ENCODE measurements around the gene WDR90. TPM values are rescaled to one million over a fixed set of nuclear protein-coding genes. Genes with fewer than 3 reads are reported as not detected.
A peak's percentile ranks its signal among the peaks of the same experiment; 100 is the strongest.

Gene WDR90
- total RNA-seq, 2 experiments from 2014 or later: 65.9 to 66.9 TPM

- H3K4me1 Mint-ChIP-seq (ENCODE audit: low read depth): peaks cover 22% of the 10 kb centered on the region
- no peaks in the 10 kb centered on the region for H3K27me3 Mint-ChIP-seq (ENCODE audit: low read depth)
- peak overlapping the region; percentile 30 for H3K27ac Mint-ChIP-seq
- intact Hi-C loops (cut with micrococcal nuclease): no loop called here
- H3K36me3 Mint-ChIP-seq (ENCODE audit: low read depth): no peaks in the 10 kb centered on the region
- H3K4me3 Mint-ChIP-seq: peak overlapping the region; percentile 71
- CTCF ChIA-PET: interaction anchor here (0.6 to 1.6 kb wide), 5 partner anchors 12 to 1968 kb away, joined by 3 to 4 read pairs (median 3); no protein-coding TSS in a partner anchor
- peak; percentile 69 for DNase-seq
- no peaks in the 10 kb centered on the region for H3K9me3 Mint-ChIP-seq
Measured at GRCh38 chr16:695355-696089, 46.4 kb downstream of the WDR90 start.

- Mint-ChIP-seq H3K4me3 (no peak overlapping the region), H3K9me3 (no peaks in the 10 kb centered on the region), H3K36me3 (ENCODE audit: low read depth) (no peaks in the 10 kb centered on the region), H3K27me3 (ENCODE audit: low read depth) (peaks cover 23% of the 10 kb centered on the region), H3K27ac (no peak overlapping the region), H3K4me1 (ENCODE audit: low read depth) (peaks cover 18% of the 10 kb centered on the region)
- CTCF ChIA-PET: no interaction called here
- no peak for DNase-seq
- intact Hi-C loops (cut with micrococcal nuclease): no loop called here
Measured at GRCh38 chr16:698911-699671, 49.9 kb downstream of the WDR90 start.

GRCh38 chr16:700684-701584 is 51.8 kb downstream of the WDR90 start:
- Mint-ChIP-seq H3K4me1 (ENCODE audit: low read depth) (peaks cover 10% of the 10 kb centered on the region), H3K27ac (no peak overlapping the region), H3K27me3 (ENCODE audit: low read depth) (peaks cover 26% of the 10 kb centered on the region), H3K4me3 (no peak overlapping the region), H3K36me3 (ENCODE audit: low read depth) (no peaks in the 10 kb centered on the region), H3K9me3 (no peaks in the 10 kb centered on the region)
- intact Hi-C loops (cut with micrococcal nuclease): no loop called here
- no peak for DNase-seq
- CTCF ChIA-PET: interaction anchor here (1.0 kb wide), 1 partner anchor 11 kb away, joined by 5 read pairs; no protein-coding TSS in a partner anchor

GRCh38 chr16:702341-702740 is 53.2 kb downstream of the WDR90 start:
- Mint-ChIP-seq H3K27ac (no peak overlapping the region), H3K36me3 (ENCODE audit: low read depth) (no peaks in the 10 kb centered on the region), H3K9me3 (no peaks in the 10 kb centered on the region), H3K27me3 (ENCODE audit: low read depth) (peaks cover 38% of the 10 kb centered on the region), H3K4me3 (no peak overlapping the region), H3K4me1 (ENCODE audit: low read depth) (peaks cover 6% of the 10 kb centered on the region)
- DNase-seq: no peak
- intact Hi-C loops (cut with micrococcal nuclease): no loop called here
- CTCF ChIA-PET: no interaction called here

GRCh38 chr16:703406-703805 is 54.2 kb downstream of the WDR90 start:
- H3K9me3 Mint-ChIP-seq: no peaks in the 10 kb centered on the region
- CTCF ChIA-PET: interaction anchor here (0.6 to 1.1 kb wide), 2 partner anchors 9 to 28 kb away, joined by 3 to 4 read pairs; no protein-coding TSS in a partner anchor

GRCh38 chr16:704047-704446 is 54.9 kb downstream of the WDR90 start:
- Mint-ChIP-seq H3K36me3 (ENCODE audit: low read depth) (no peaks in the 10 kb centered on the region), H3K4me3 (no peak overlapping the region), H3K27me3 (ENCODE audit: low read depth) (peaks cover 51% of the 10 kb centered on the region), H3K27ac (no peak overlapping the region), H3K4me1 (ENCODE audit: low read depth) (peaks cover 6% of the 10 kb centered on the region), H3K9me3 (no peaks in the 10 kb centered on the region)
- CTCF ChIA-PET: interaction anchor here (1.1 kb wide), 1 partner anchor 8 kb away, joined by 4 read pairs; no protein-coding TSS in a partner anchor
- intact Hi-C loops (cut with micrococcal nuclease): no loop called here
- no peak for DNase-seq

More at GRCh38 chr16:703406-703805, 54.2 kb downstream of the WDR90 start:
- Mint-ChIP-seq H3K27me3 (ENCODE audit: low read depth) (peaks cover 45% of the 10 kb centered on the region), H3K4me3 (no peak overlapping the region), H3K4me1 (ENCODE audit: low read depth) (peaks cover 6% of the 10 kb centered on the region), H3K27ac (no peak overlapping the region), H3K36me3 (ENCODE audit: low read depth) (no peaks in the 10 kb centered on the region)
- intact Hi-C loops (cut with micrococcal nuclease): no loop called here
- DNase-seq: no peak

GRCh38 chr16:704552-705380 is 55.6 kb downstream of the WDR90 start:
- Mint-ChIP-seq H3K27ac (no peak overlapping the region), H3K27me3 (ENCODE audit: low read depth) (peaks cover 56% of the 10 kb centered on the region), H3K36me3 (ENCODE audit: low read depth) (no peaks in the 10 kb centered on the region), H3K4me3 (no peak overlapping the region), H3K4me1 (ENCODE audit: low read depth) (peaks cover 4% of the 10 kb centered on the region), H3K9me3 (no peaks in the 10 kb centered on the region)
- CTCF ChIA-PET: no interaction called here
- intact Hi-C loops (cut with micrococcal nuclease): no loop called here
- no peak for DNase-seq

GRCh38 chr16:705431-706188 is 56.4 kb downstream of the WDR90 start, which contains the start of gene FBXL16:
Gene FBXL16 (minus strand): TSS chr16:705801. CDS start chr16:697405, 8,396 bp downstream.
- no peak within 1 kb of the TSS for H3K27ac Mint-ChIP-seq
- no peaks in the 10 kb centered on the region for H3K9me3 Mint-ChIP-seq
- DNase-seq: no peak
- peaks cover 4% of the 10 kb centered on the region for H3K4me1 Mint-ChIP-seq (ENCODE audit: low read depth)
- H3K36me3 Mint-ChIP-seq (ENCODE audit: low read depth): no peaks in the 10 kb centered on the region
- intact Hi-C loops (cut with micrococcal nuclease): no loop called here
- H3K4me3 Mint-ChIP-seq: no peak within 1 kb of the TSS
- peaks cover 59% of the 10 kb centered on the region for H3K27me3 Mint-ChIP-seq (ENCODE audit: low read depth)
- CTCF ChIA-PET: no interaction called here

- no peaks in the 10 kb centered on the region for H3K36me3 Mint-ChIP-seq (ENCODE audit: low read depth)
- CTCF ChIA-PET: no interaction called here
- H3K27ac Mint-ChIP-seq: no peak overlapping the region
- H3K4me1 Mint-ChIP-seq (ENCODE audit: low read depth): peaks cover 2% of the 10 kb centered on the region
- H3K9me3 Mint-ChIP-seq: no peaks in the 10 kb centered on the region
- DNase-seq: no peak
- H3K4me3 Mint-ChIP-seq: no peak overlapping the region
- intact Hi-C loops (cut with micrococcal nuclease): no loop called here
- H3K27me3 Mint-ChIP-seq (ENCODE audit: low read depth): peaks cover 58% of the 10 kb centered on the region
Measured at GRCh38 chr16:706189-707061, 57.3 kb downstream of the WDR90 start.

GRCh38 chr16:707062-707538 is 57.9 kb downstream of the WDR90 start:
- intact Hi-C loops (cut with micrococcal nuclease): no loop called here
- Mint-ChIP-seq H3K4me1 (ENCODE audit: low read depth) (peaks cover 2% of the 10 kb centered on the region), H3K27ac (no peak overlapping the region), H3K9me3 (no peaks in the 10 kb centered on the region), H3K36me3 (ENCODE audit: low read depth) (no peaks in the 10 kb centered on the region), H3K27me3 (ENCODE audit: low read depth) (peaks cover 56% of the 10 kb centered on the region), H3K4me3 (no peak overlapping the region)
- CTCF ChIA-PET: interaction anchor here (0.8 kb wide), 1 partner anchor 11 kb away, joined by 3 read pairs; no protein-coding TSS in a partner anchor
- no peak for DNase-seq

Data from activated naive CD4-positive, alpha-beta T cell treated with anti-CD3 and anti-CD28 coated beads for 36 hours (primary cell).